HG02885 (cell line): Measurements from ENCODE around the gene NXPH3.
"Not testable (repeated sequence)": the region's sequence is repeated elsewhere in the genome, so short reads cannot be mapped to it uniquely, and the experiment has no call there.

ENCODE experiments used
- ATAC-seq: cut with Tn5 transposase; IDR thresholded peaks from one replicate; pipeline ENCODE4 v1.9.1; 2021; ENCODE audit warnings: mild to moderate bottlenecking; ENCODE audit not compliant: unreplicated experiment, poor library complexity

NXPH3 gene

GRCh38 chr17:49553676-49554335, 21.9 kb upstream of the NXPH3 start:
- ATAC-seq = no peak

GRCh38 chr17:49554694-49555494, 20.8 kb upstream of the NXPH3 start:
- no peak for ATAC-seq

GRCh38 chr17:49555495-49556222, 20.0 kb upstream of the NXPH3 start:
- no peak for ATAC-seq

- no peak for ATAC-seq
Observed at GRCh38 chr17:49556223-49556943, 19.3 kb upstream of the NXPH3 start.

- ATAC-seq = no peak
Observed at GRCh38 chr17:49557312-49558024, 18.2 kb upstream of the NXPH3 start.

GRCh38 chr17:49564638-49565037, 11.0 kb upstream of the NXPH3 start:
- no peak for ATAC-seq

GRCh38 chr17:49565948-49566491, 9.7 kb upstream of the NXPH3 start:
- ATAC-seq = no peak

- no peak for ATAC-seq
Observed at GRCh38 chr17:49566668-49567071, 9.0 kb upstream of the NXPH3 start.

- no peak for ATAC-seq
Observed at GRCh38 chr17:49567104-49567521, 8.6 kb upstream of the NXPH3 start.

- ATAC-seq = peak; percentile 50
Observed at GRCh38 chr17:49567871-49568694, 7.6 kb upstream of the NXPH3 start.

- ATAC-seq = not testable (repeated sequence)
Observed at GRCh38 chr17:49568695-49569047, 7.0 kb upstream of the NXPH3 start.

- ATAC-seq = no peak
Observed at GRCh38 chr17:49570540-49571242, 5.0 kb upstream of the NXPH3 start.

- no peak for ATAC-seq
Observed at GRCh38 chr17:49571283-49571682, 4.4 kb upstream of the NXPH3 start.

- no peak for ATAC-seq
Observed at GRCh38 chr17:49571764-49572163, 3.9 kb upstream of the NXPH3 start.

GRCh38 chr17:49572226-49572625, 3.4 kb upstream of the NXPH3 start:
- no peak for ATAC-seq

GRCh38 chr17:49572806-49573420, 2.8 kb upstream of the NXPH3 start:
- no peak for ATAC-seq

GRCh38 chr17:49573510-49574322, 2.0 kb upstream of the NXPH3 start:
- ATAC-seq = no peak
